Naive thymus-derived CD8-positive, alpha-beta T cell (primary cell): Measurements from ENCODE around the gene EIF2AK3. TPM values are rescaled to one million over a fixed set of nuclear protein-coding genes. Genes with fewer than 3 reads are reported as not detected.
"Not testable (repeated sequence)": the region's sequence is repeated elsewhere in the genome, so short reads cannot be mapped to it uniquely, and the experiment has no call there.

Experiments used
- ATAC-seq, 2 donors: fragments of 150-1000 bp; cut with Tn5 transposase in 1 of 2; sonication (Bioruptor Pico), chemical (Tn5 transposase) in 1 of 2; 1 replicate in 1 of 2; 2 replicates in 1 of 2; pipeline ENCODE4 v1.10.0; 2021; ENCODE audit warnings: mild to moderate bottlenecking in 2 of 2, moderate library complexity in 2 of 2
- POLR2A ChIA-PET: fragments of 350-600 bp; sonication (Branson Sonifier 250); formaldehyde crosslinking; loops from one replicate; lab custom pipeline; 2021; ENCODE audit warnings: antibody characterized with exemption; lab: Charles Lee
- DNase-seq, 10 donors: peaks; one replicate each; pipeline versions ENCODE4 v3.0.0 to v3.0.0-alpha.2; 2020 to 2022
- H3K27ac Mint-ChIP-seq, 10 donors: one replicate each; pipeline ENCODE4 v1.8.0; 2020 to 2022; ENCODE audit warnings: mild to moderate bottlenecking in 10 of 10, mixed read lengths in 10 of 10, moderate library complexity in 4 of 10, inconsistent platforms in 1 of 10
- H3K27me3 Mint-ChIP-seq, 5 donors: one replicate each; pipeline ENCODE4 v1.8.0; 2021 to 2022; ENCODE audit warnings: mixed read lengths in 5 of 5
- H3K36me3 Mint-ChIP-seq, 3 donors: one replicate each; pipeline ENCODE4 v1.8.0; 2020 to 2022; ENCODE audit warnings: mixed read lengths in 3 of 3, mild to moderate bottlenecking in 2 of 3, inconsistent platforms in 1 of 3
- H3K4me1 Mint-ChIP-seq, 4 donors: one replicate each; pipeline ENCODE4 v1.8.0; 2021 to 2022; ENCODE audit warnings: mixed read lengths in 4 of 4
- H3K4me3 Mint-ChIP-seq, 10 donors: one replicate each; pipeline ENCODE4 v1.8.0; 2020 to 2022; ENCODE audit warnings: mild to moderate bottlenecking in 10 of 10, mixed read lengths in 10 of 10, moderate library complexity in 6 of 10, inconsistent platforms in 1 of 10
- H3K9me3 Mint-ChIP-seq, 9 donors: one replicate each; pipeline ENCODE4 v1.8.0; 2020 to 2022; ENCODE audit warnings: mixed read lengths in 9 of 9, mild to moderate bottlenecking in 3 of 9, inconsistent platforms in 1 of 9, moderate library complexity in 1 of 9
- polyA plus RNA-seq, 3 donors: library from polyadenylated mRNA; unstranded; fragments of 300-500 nt; fragmentation: Illumina TruSeq; gene quantifications; one replicate each; pipeline ENCODE4 v1.2.3, GENCODE V29; 2021
- total RNA-seq, 8 experiments: library from RNA in 2 of 8; stranded (reverse) in 2 of 8; gene quantifications; one replicate each; pipeline ENCODE4 v1.2.3 and lab custom pipeline; 2021 to 2026

EIF2AK3 gene
- total and polyA plus RNA-seq, 5 experiments from 2014 or later, result 3.1 to 29.8 (median 8.9) TPM

- POLR2A ChIA-PET, result no interaction called here
- H3K36me3 Mint-ChIP-seq, result peaks cover 0 to 4% (median 0%) of the 10 kb centered on the region in 3 donors
- ATAC-seq, result no peak
- H3K4me3 Mint-ChIP-seq, result no peak overlapping the region
- DNase-seq, result no peak
- no peaks in the 10 kb centered on the region for H3K4me1 Mint-ChIP-seq
- H3K9me3 Mint-ChIP-seq, result no peaks in the 10 kb centered on the region
- peaks cover 0 to 1% (median 0%) of the 10 kb centered on the region in 5 donors for H3K27me3 Mint-ChIP-seq
- H3K27ac Mint-ChIP-seq, result no peak overlapping the region
Measured at GRCh38 chr2:88656690-88657089, 29.4 kb upstream of the EIF2AK3 start.

- no peak for DNase-seq
- no peak for ATAC-seq
Measured at GRCh38 chr2:88654714-88655113, 27.4 kb upstream of the EIF2AK3 start.

GRCh38 chr2:88651646-88652045, 24.4 kb upstream of the EIF2AK3 start:
- peak overlapping the region in 1 of 10 donors; percentile 5 for H3K27ac Mint-ChIP-seq
- no peak for DNase-seq
- peaks cover 0 to 6% (median 0%) of the 10 kb centered on the region in 5 donors for H3K27me3 Mint-ChIP-seq
- H3K4me1 Mint-ChIP-seq, result no peaks in the 10 kb centered on the region
- no peak for ATAC-seq
- H3K36me3 Mint-ChIP-seq, result no peaks in the 10 kb centered on the region
- no peaks in the 10 kb centered on the region for H3K9me3 Mint-ChIP-seq
- POLR2A ChIA-PET, result no interaction called here
- no peak overlapping the region for H3K4me3 Mint-ChIP-seq

More at GRCh38 chr2:88654714-88655113, 27.4 kb upstream of the EIF2AK3 start:
- Mint-ChIP-seq H3K9me3 (no peaks in the 10 kb centered on the region), H3K36me3 (peaks cover 0 to 4% (median 0%) of the 10 kb centered on the region in 3 donors), H3K4me3 (no peak overlapping the region), H3K27me3 (peaks cover 0 to 6% (median 0%) of the 10 kb centered on the region in 5 donors), H3K4me1 (no peaks in the 10 kb centered on the region), H3K27ac (no peak overlapping the region)
- POLR2A ChIA-PET, result no interaction called here

GRCh38 chr2:88645291-88645882, 18.1 kb upstream of the EIF2AK3 start:
- DNase-seq, H3K9me3 Mint-ChIP-seq, POLR2A ChIA-PET, H3K36me3 Mint-ChIP-seq, H3K4me3 Mint-ChIP-seq, ATAC-seq: not testable (repeated sequence)
- peaks cover 5 to 12% (median 12%) of the 10 kb centered on the region in 4 donors for H3K4me1 Mint-ChIP-seq
- H3K27ac Mint-ChIP-seq, result peak overlapping the region in 2 of 10 donors; percentile 29 to 41
- H3K27me3 Mint-ChIP-seq, result peaks cover 0 to 10% (median 0%) of the 10 kb centered on the region in 5 donors

GRCh38 chr2:88642278-88642677, 15.0 kb upstream of the EIF2AK3 start:
- H3K9me3 Mint-ChIP-seq, result peaks cover 2 to 26% (median 9%) of the 10 kb centered on the region in 9 donors
- no peak overlapping the region for H3K4me3 Mint-ChIP-seq
- peaks cover 0 to 17% (median 10%) of the 10 kb centered on the region in 5 donors for H3K27me3 Mint-ChIP-seq
- POLR2A ChIA-PET, result no interaction called here
- ATAC-seq (no peak), DNase-seq (no peak)
- peaks cover 7 to 29% (median 12%) of the 10 kb centered on the region in 4 donors for H3K4me1 Mint-ChIP-seq
- H3K27ac Mint-ChIP-seq, result no peak overlapping the region
- peaks cover 0 to 18% (median 18%) of the 10 kb centered on the region in 3 donors for H3K36me3 Mint-ChIP-seq

- H3K27ac Mint-ChIP-seq, result no peak overlapping the region
- peaks cover 2 to 27% (median 9%) of the 10 kb centered on the region in 9 donors for H3K9me3 Mint-ChIP-seq
- H3K4me3 Mint-ChIP-seq, result no peak overlapping the region
- peaks cover 0 to 17% (median 13%) of the 10 kb centered on the region in 5 donors for H3K27me3 Mint-ChIP-seq
- no peak for DNase-seq
- no peak for ATAC-seq
- peaks cover 7 to 29% (median 12%) of the 10 kb centered on the region in 4 donors for H3K4me1 Mint-ChIP-seq
- peaks cover 0 to 18% (median 18%) of the 10 kb centered on the region in 3 donors for H3K36me3 Mint-ChIP-seq
- POLR2A ChIA-PET, result interaction anchor here (1.2 kb wide), 1 partner anchor 13 kb away, joined by 3 read pairs; no protein-coding TSS in a partner anchor
Measured at GRCh38 chr2:88641330-88641729, 14.1 kb upstream of the EIF2AK3 start.

- POLR2A ChIA-PET, result no interaction called here
- peaks cover 0 to 17% (median 13%) of the 10 kb centered on the region in 5 donors for H3K27me3 Mint-ChIP-seq
- H3K9me3 Mint-ChIP-seq, result peaks cover 2 to 27% (median 9%) of the 10 kb centered on the region in 9 donors
- DNase-seq, result no peak
- no peak overlapping the region for H3K4me3 Mint-ChIP-seq
- peaks cover 0 to 18% (median 18%) of the 10 kb centered on the region in 3 donors for H3K36me3 Mint-ChIP-seq
- no peak overlapping the region for H3K27ac Mint-ChIP-seq
- peaks cover 2 to 24% (median 6%) of the 10 kb centered on the region in 4 donors for H3K4me1 Mint-ChIP-seq
- no peak for ATAC-seq
Measured at GRCh38 chr2:88639865-88640264, 12.6 kb upstream of the EIF2AK3 start.

- Mint-ChIP-seq H3K27me3 (peaks cover 0 to 17% (median 13%) of the 10 kb centered on the region in 5 donors), H3K4me1 (peaks cover 0 to 19% (median under 1%) of the 10 kb centered on the region in 4 donors), H3K9me3 (peaks cover 2 to 27% (median 9%) of the 10 kb centered on the region in 9 donors), H3K36me3 (peaks cover 0 to 18% (median 18%) of the 10 kb centered on the region in 3 donors), H3K4me3 (no peak overlapping the region), H3K27ac (peak overlapping the region in 1 of 10 donors; percentile 45)
- DNase-seq, result peak in 1 of 10 donors; percentile 12
- POLR2A ChIA-PET, result no interaction called here
- no peak for ATAC-seq
Measured at GRCh38 chr2:88638743-88639142, 11.5 kb upstream of the EIF2AK3 start.

- Mint-ChIP-seq H3K27me3 (peaks cover 0 to 17% (median 13%) of the 10 kb centered on the region in 5 donors), H3K27ac (no peak overlapping the region), H3K4me1 (peaks cover 0 to 19% (median under 1%) of the 10 kb centered on the region in 4 donors), H3K9me3 (peaks cover 2 to 27% (median 9%) of the 10 kb centered on the region in 9 donors), H3K4me3 (no peak overlapping the region), H3K36me3 (peaks cover 0 to 18% (median 18%) of the 10 kb centered on the region in 3 donors)
- POLR2A ChIA-PET, result no interaction called here
- ATAC-seq, result no peak
- no peak for DNase-seq
Measured at GRCh38 chr2:88638123-88638650, 10.9 kb upstream of the EIF2AK3 start.

- no peak overlapping the region for H3K4me3 Mint-ChIP-seq
- H3K27me3 Mint-ChIP-seq, result peaks cover 0 to 17% (median 13%) of the 10 kb centered on the region in 5 donors
- H3K4me1 Mint-ChIP-seq, result peaks cover 0 to 19% (median under 1%) of the 10 kb centered on the region in 4 donors
- peaks cover 0 to 18% (median 18%) of the 10 kb centered on the region in 3 donors for H3K36me3 Mint-ChIP-seq
- ATAC-seq, result no peak
- peaks cover 2 to 27% (median 9%) of the 10 kb centered on the region in 9 donors for H3K9me3 Mint-ChIP-seq
- POLR2A ChIA-PET, result no interaction called here
- no peak overlapping the region for H3K27ac Mint-ChIP-seq
- DNase-seq, result no peak
Measured at GRCh38 chr2:88637464-88637863, 10.2 kb upstream of the EIF2AK3 start.

GRCh38 chr2:88636026-88636425, 8.8 kb upstream of the EIF2AK3 start:
- ATAC-seq (no peak), DNase-seq (no peak)
- Mint-ChIP-seq H3K9me3 (peaks cover 2 to 27% (median 9%) of the 10 kb centered on the region in 9 donors), H3K27ac (no peak overlapping the region), H3K36me3 (peaks cover 0 to 18% (median 18%) of the 10 kb centered on the region in 3 donors), H3K4me1 (peaks cover 0 to 19% (median under 1%) of the 10 kb centered on the region in 4 donors), H3K27me3 (peaks cover 0 to 14% (median 13%) of the 10 kb centered on the region in 5 donors), H3K4me3 (no peak overlapping the region)
- POLR2A ChIA-PET, result no interaction called here

- POLR2A ChIA-PET, result interaction anchor here (0.7 to 2.3 kb wide), 2 partner anchors 10 to 107 kb away, joined by 5 to 6 read pairs; no protein-coding TSS in a partner anchor
- peaks cover 0 to 4% (median 0%) of the 10 kb centered on the region in 5 donors for H3K27me3 Mint-ChIP-seq
- H3K36me3 Mint-ChIP-seq, result peaks cover 0 to 2% (median 0%) of the 10 kb centered on the region in 3 donors
- peaks cover 0 to 4% (median 0%) of the 10 kb centered on the region in 9 donors for H3K9me3 Mint-ChIP-seq
- H3K4me3 Mint-ChIP-seq, result no peak overlapping the region
- peaks cover 0 to 7% (median 3%) of the 10 kb centered on the region in 4 donors for H3K4me1 Mint-ChIP-seq
- no peak for DNase-seq
- no peak for ATAC-seq
- H3K27ac Mint-ChIP-seq, result no peak overlapping the region
Measured at GRCh38 chr2:88632569-88632968, 5.3 kb upstream of the EIF2AK3 start.

- peak overlapping the region in 3 of 10 donors; percentile 87 to 92 (median 92) for H3K27ac Mint-ChIP-seq
- DNase-seq (no peak), ATAC-seq (no peak)
- H3K36me3 Mint-ChIP-seq, result no peaks in the 10 kb centered on the region
- POLR2A ChIA-PET, result interaction anchor here (0.8 to 3.5 kb wide), 4 partner anchors 10 to 66 kb away, joined by 3 to 32 read pairs (median 4); partner anchors contain the start of gene RPIA
- no peaks in the 10 kb centered on the region for H3K27me3 Mint-ChIP-seq
- no peaks in the 10 kb centered on the region for H3K9me3 Mint-ChIP-seq
- peak overlapping the region in 1 of 10 donors; percentile 80 for H3K4me3 Mint-ChIP-seq
- peaks cover 0 to 9% (median 7%) of the 10 kb centered on the region in 4 donors for H3K4me1 Mint-ChIP-seq
Measured at GRCh38 chr2:88628571-88628939, 1.3 kb upstream of the EIF2AK3 start.
